Prostate gland (tissue), 2 donors: ENCODE results near the gene FRMPD2. TPM values are rescaled to one million over a fixed set of nuclear protein-coding genes. Genes with fewer than 3 reads are reported as not detected.
"Not testable (repeated sequence)": the region's sequence is repeated elsewhere in the genome, so short reads cannot be mapped to it uniquely, and the experiment has no call there.

Source experiments
- DNase-seq: peaks from one replicate; pipeline ENCODE4 v3.0.0-alpha.2; 2019; ENCODE audit warnings: low spot score
- H3K27ac ChIP-seq, 2 donors: fragments of 200-600 bp; sonication (generic); 2 replicates each; pipeline ENCODE4 v1.5.1; 2017 to 2019
- H3K27me3 ChIP-seq: fragments of 200-600 bp; sonication (generic); replicated peaks from 2 replicates; pipeline ENCODE4 v1.5.1; 2019; ENCODE audit not compliant: insufficient read depth
- H3K36me3 ChIP-seq, 2 donors: fragments of 200-600 bp; sonication (generic); 1 replicate in 1 of 2; 2 replicates in 1 of 2; pipeline versions ENCODE4 v1.5.1 to v1.8.1; 2017 to 2019
- H3K4me1 ChIP-seq: fragments of 200-600 bp; sonication (generic); replicated peaks from 2 replicates; pipeline ENCODE4 v1.5.1; 2019
- H3K4me3 ChIP-seq, 2 donors: fragments of 200-600 bp; sonication (generic); 2 replicates each; pipeline ENCODE4 v1.5.1; 2017 to 2019
- H3K9me3 ChIP-seq: fragments of 200-600 bp; sonication (generic); 2 replicates; pipeline ENCODE4 v1.5.1; 2017
- POLR2A ChIP-seq: fragments of 450-650 bp; IDR thresholded peaks from one replicate; pipeline ENCODE4 v1.6.1; 2016; ENCODE audit warnings: antibody characterized with exemption, mild to moderate bottlenecking
- POLR2AphosphoS5 ChIP-seq: sonication (generic); formaldehyde crosslinking; IDR thresholded peaks from one replicate; pipeline ENCODE4 v1.6.1; 2017; ENCODE audit warnings: antibody characterized with exemption
- WGBS: methylation state at CpG from one replicate; pipeline ENCODE4 v1.1.5; 2018; 5-methylcytosine and 5-hydroxymethylcytosine counted together
- intact Hi-C: fragments of 100-400 bp; cut with DNase I; formaldehyde crosslinking; loops from one replicate; pipeline ENCODE4 v1.14.2; 2022
- total RNA-seq, 2 donors: library from RNA; depleted of rRNA; stranded (reverse); fragments of >200 nt; gene quantifications; one replicate each; pipeline ENCODE4 v1.1.0, GENCODE V29; 2016
- TF ChIP-seq, protein P1 (sequence below), 4 experiments: fragments of 200-600 bp in 2 of 4; fragments of 450-650 bp in 2 of 4; sonication (generic) in 2 of 4; IDR thresholded peaks; 1 replicate in 3 of 4; 2 replicates in 1 of 4; pipeline ENCODE4 v1.5.1; 2016 to 2019; ENCODE audit warnings: antibody characterized with exemption in 4 of 4, mild to moderate bottlenecking in 2 of 4, moderate library complexity in 2 of 4

Gene FRMPD2
- total RNA-seq, 2 donors from 2014 or later: 0.97 to 3.4 TPM

DNA sequence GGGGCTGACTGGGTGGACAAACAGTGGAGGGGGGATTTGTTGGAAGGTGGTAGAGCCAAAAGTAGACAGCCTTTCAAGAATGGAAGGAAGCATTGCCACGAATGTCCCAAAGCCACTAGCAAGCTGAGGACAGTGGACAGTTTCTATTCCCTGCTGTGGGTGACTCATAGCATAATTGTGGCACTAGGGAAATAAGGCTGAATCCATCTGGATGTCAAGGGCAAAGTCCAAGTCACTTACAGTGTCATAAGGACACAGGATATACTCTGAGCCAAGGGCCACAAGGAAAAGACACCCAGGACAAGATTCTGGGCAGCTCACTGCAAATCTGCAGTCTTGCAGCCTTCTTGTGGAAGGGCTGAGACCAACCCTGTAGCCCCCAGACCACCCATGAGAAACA is 79.7 kb downstream of the FRMPD2 start:
- WGBS: 50% methylated on average over 1 of the region's 1 CpG
- no peak for TF ChIP-seq POLR2A
- TF ChIP-seq POLR2AphosphoS5: no peak
- TF ChIP-seq, protein P1, sequence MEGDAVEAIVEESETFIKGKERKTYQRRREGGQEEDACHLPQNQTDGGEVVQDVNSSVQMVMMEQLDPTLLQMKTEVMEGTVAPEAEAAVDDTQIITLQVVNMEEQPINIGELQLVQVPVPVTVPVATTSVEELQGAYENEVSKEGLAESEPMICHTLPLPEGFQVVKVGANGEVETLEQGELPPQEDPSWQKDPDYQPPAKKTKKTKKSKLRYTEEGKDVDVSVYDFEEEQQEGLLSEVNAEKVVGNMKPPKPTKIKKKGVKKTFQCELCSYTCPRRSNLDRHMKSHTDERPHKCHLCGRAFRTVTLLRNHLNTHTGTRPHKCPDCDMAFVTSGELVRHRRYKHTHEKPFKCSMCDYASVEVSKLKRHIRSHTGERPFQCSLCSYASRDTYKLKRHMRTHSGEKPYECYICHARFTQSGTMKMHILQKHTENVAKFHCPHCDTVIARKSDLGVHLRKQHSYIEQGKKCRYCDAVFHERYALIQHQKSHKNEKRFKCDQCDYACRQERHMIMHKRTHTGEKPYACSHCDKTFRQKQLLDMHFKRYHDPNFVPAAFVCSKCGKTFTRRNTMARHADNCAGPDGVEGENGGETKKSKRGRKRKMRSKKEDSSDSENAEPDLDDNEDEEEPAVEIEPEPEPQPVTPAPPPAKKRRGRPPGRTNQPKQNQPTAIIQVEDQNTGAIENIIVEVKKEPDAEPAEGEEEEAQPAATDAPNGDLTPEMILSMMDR (IDR thresholded peaks at IDR 0.05): no peak

DNA sequence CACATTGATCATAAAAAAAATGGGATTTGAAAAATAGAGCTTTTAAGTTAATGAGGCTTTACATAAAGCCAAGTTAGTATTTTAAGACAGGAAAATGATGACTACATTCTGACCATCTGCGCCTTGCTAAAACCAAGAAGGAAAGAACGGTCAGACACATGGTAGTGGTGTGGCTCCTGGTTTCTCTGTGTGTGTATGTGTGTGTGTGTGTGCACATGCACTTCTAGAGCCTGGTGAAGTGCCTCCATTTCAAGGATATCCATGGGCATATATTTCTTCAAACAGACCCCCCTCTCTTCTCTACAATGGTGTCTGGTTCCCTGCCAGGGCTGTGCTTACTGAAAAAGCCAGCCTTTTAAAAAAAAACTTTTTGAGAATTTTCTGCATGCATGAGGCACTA is 80.9 kb downstream of the FRMPD2 start:
- WGBS: 89% methylated on average over 2 of the region's 2 CpGs
- TF ChIP-seq POLR2A (no peak), POLR2AphosphoS5 (no peak)
- TF ChIP-seq, protein P1 (IDR thresholded peaks at IDR 0.05): no peak
- no peak for DNase-seq
- Histone ChIP-seq H3K9me3 (no peaks in the 10 kb centered on the region), H3K4me3 (no peak overlapping the region), H3K36me3 (no peaks in the 10 kb centered on the region), H3K27ac (no peak overlapping the region), H3K27me3 (no peaks in the 10 kb centered on the region), H3K4me1 (no peaks in the 10 kb centered on the region)
- intact Hi-C loops: no loop called here

More for the DNA sequence above, 79.7 kb downstream of the FRMPD2 start:
- H3K36me3 ChIP-seq: no peaks in the 10 kb centered on the region
- no peak overlapping the region for H3K4me3 ChIP-seq
- no peaks in the 10 kb centered on the region for H3K9me3 ChIP-seq
- intact Hi-C loops: no loop called here
- H3K27me3 ChIP-seq: no peaks in the 10 kb centered on the region
- no peak for DNase-seq
- no peak overlapping the region for H3K27ac ChIP-seq
- no peaks in the 10 kb centered on the region for H3K4me1 ChIP-seq

DNA sequence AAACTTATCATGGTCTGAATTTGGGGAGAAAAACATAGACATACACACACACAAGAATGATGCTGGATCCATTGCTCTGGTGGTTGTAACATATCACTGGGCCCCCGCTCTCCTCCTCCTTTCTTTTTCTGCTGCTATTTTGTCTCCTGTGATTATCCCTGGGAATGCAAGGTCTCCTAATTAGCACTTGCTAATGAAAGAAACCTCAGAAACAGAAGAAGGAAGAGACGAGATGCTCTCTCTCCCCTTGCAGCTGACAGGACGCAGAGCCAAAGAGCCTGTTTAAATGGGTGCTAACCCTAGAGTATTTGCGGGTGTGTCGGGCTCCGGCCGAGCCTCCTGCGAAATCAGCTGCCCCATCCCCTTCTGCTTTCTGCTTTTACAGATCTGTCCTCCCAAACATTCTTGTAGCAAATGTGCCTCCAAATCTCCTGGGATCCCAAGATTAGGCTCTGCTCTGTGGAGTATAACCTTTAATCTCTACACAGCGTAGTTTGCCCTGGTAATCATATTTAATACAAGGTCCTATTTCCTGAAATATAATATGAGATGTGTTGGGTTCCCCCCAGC is 81.5 kb downstream of the FRMPD2 start:
- Histone ChIP-seq H3K4me1 (no peaks in the 10 kb centered on the region), H3K27ac (no peak overlapping the region), H3K27me3 (no peaks in the 10 kb centered on the region), H3K36me3 (no peaks in the 10 kb centered on the region), H3K4me3 (no peak overlapping the region), H3K9me3 (no peaks in the 10 kb centered on the region)
- DNase-seq: no peak
- WGBS: 73% methylated on average over 9 of the region's 9 CpGs
- TF ChIP-seq, protein P1 (IDR thresholded peaks at IDR 0.05): no peak
- TF ChIP-seq POLR2AphosphoS5: no peak
- no peak for TF ChIP-seq POLR2A
- intact Hi-C loops: no loop called here

DNA sequence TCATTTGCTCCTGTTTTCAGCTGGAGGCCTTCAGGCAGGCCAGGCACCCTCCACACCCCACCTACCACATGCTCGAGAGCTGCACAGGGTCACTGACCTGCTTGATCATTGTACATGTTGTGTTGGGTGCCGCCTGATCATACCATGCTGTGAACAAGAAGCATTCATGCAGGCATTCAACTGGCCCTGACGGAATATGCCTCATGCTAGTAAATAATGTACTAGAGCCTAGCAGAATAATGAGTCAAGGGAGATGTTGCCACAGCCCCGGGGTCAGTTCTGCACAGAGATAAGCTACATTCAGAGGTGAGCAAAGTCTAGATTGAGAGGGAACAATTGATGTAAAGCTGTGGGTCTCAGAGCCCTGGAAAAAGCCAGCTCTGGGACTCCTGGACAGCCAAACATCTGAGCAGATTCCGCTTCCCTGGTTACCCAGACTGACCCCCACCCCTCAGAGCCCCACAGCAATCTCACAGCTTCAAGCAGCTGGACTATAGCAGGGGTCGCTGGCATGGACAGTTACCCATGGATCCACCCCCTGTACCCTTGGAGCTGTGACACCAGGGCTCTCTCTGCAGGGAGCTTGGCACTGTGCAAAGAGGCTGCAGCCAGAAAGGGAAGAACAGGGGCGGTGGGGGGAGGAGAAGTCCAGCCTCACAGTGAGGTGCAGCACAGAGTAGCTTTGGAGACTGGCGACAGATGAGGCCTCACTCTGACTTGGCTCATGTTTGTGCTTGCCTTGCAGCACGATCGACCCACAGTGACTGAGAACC is 86.6 kb downstream of the FRMPD2 start:
- Histone ChIP-seq H3K27me3 (no peaks in the 10 kb centered on the region), H3K27ac (no peak overlapping the region), H3K4me3 (no peak overlapping the region), H3K4me1 (no peaks in the 10 kb centered on the region), H3K9me3 (no peaks in the 10 kb centered on the region), H3K36me3 (no peaks in the 10 kb centered on the region)
- TF ChIP-seq POLR2A (no peak), POLR2AphosphoS5 (no peak)
- TF ChIP-seq, protein P1 (IDR thresholded peaks at IDR 0.05): no peak
- intact Hi-C loops: no loop called here
- 55% methylated on average over 10 of the region's 10 CpGs for WGBS
- no peak for DNase-seq

DNA sequence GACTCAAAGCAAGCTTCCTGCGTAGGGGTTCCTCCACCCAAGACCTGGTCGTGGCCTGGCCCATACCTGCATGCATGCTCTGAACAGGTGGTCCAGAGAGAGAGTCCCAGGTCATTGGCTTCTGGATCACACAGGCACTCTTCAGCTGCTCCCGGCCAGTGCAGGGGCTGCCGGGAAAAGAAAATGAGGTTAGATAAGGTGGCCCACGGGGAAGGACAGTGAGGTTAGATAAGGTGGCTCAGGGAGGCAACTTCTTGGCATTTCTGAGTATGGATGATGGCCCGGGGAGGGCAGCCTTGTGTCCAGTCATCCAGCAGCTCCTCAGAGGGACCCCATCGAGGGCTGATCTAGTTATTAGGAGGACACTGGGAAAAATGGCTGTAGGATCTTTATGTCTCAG is 87.4 kb downstream of the FRMPD2 start:
- 94% methylated on average over 7 of the region's 7 CpGs for WGBS
- Histone ChIP-seq H3K36me3 (no peaks in the 10 kb centered on the region), H3K27ac (no peak overlapping the region), H3K9me3 (no peaks in the 10 kb centered on the region), H3K4me3 (no peak overlapping the region), H3K27me3 (no peaks in the 10 kb centered on the region), H3K4me1 (no peaks in the 10 kb centered on the region)
- intact Hi-C loops: no loop called here
- no peak for DNase-seq
- TF ChIP-seq POLR2AphosphoS5 (no peak), POLR2A (no peak)
- TF ChIP-seq, protein P1 (IDR thresholded peaks at IDR 0.05): no peak

DNA sequence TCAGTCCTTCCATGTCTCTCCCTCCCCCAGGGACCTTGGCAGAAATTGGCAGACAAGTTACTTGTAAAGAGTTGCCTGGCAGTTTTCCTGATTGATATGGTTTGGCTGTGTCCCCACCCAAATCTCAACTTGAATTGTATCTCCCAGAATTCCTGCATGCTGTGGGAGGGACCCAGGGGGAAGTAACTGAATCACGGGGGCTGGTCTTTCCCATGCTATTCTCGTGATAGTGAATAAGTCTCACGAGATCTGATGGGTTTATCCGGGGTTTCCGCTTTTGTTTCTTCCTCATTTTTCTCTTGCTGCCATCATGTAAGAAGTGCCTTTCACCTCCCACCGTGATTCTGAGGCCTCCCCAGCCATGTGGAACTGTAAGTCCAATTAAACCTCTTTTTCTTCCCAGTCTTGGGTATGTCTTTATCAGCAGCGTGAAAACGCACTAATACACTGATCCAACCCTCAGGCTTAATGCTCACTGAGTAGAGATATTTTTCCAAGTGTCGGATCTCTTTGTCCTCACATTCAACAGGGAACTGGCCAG is 88.2 kb downstream of the FRMPD2 start:
- H3K27me3 ChIP-seq, H3K36me3 ChIP-seq, intact Hi-C loops, H3K27ac ChIP-seq, H3K9me3 ChIP-seq, DNase-seq, H3K4me1 ChIP-seq, H3K4me3 ChIP-seq: not testable (repeated sequence)
- WGBS: 93% methylated on average over 9 of the region's 9 CpGs
